ENCODE results near the gene RASA3.

GRCh38 chr13:113965968-113966884 is 166.2 kb downstream of the RASA3 start:
- TF ChIP-seq CTCF (conservative IDR thresholded peaks at IDR 0.05) (no peak), EZH2 (IDR thresholded peaks at IDR 0.05; ENCODE audit: low read depth) (no peak)
